Epithelial cell of proximal tubule (primary cell): ENCODE measurements around the gene CDK17. TPM values are rescaled to one million over a fixed set of nuclear protein-coding genes. Genes with fewer than 3 reads are reported as not detected.
"Not testable (repeated sequence)": the region's sequence is repeated elsewhere in the genome, so short reads cannot be mapped to it uniquely, and the experiment has no call there.

Experiments
- DNase-seq: peaks from one replicate; pipeline ENCODE4 v3.0.0-alpha.2; 2011; ENCODE audit warnings: low read depth
- H3K4me3 ChIP-seq: 2 replicates; pipeline ENCODE4 v1.5.1; 2011; ENCODE audit warnings: low read depth, mild to moderate bottlenecking, low read length
- total RNA-seq: library from RNA; depleted of rRNA; stranded (reverse); fragments of >200 nt; gene quantifications from 2 replicates; pipeline ENCODE4 v1.2.3, GENCODE V29; 2015
- TF ChIP-seq, protein P1 (sequence below): conservative IDR thresholded peaks from 2 replicates; pipeline ENCODE4 v1.5.1; 2012; ENCODE audit warnings: low read depth, mild to moderate bottlenecking, low read length

Gene CDK17
- total RNA-seq, 1 donor from 2014 or later: 22.0 TPM

DNA sequence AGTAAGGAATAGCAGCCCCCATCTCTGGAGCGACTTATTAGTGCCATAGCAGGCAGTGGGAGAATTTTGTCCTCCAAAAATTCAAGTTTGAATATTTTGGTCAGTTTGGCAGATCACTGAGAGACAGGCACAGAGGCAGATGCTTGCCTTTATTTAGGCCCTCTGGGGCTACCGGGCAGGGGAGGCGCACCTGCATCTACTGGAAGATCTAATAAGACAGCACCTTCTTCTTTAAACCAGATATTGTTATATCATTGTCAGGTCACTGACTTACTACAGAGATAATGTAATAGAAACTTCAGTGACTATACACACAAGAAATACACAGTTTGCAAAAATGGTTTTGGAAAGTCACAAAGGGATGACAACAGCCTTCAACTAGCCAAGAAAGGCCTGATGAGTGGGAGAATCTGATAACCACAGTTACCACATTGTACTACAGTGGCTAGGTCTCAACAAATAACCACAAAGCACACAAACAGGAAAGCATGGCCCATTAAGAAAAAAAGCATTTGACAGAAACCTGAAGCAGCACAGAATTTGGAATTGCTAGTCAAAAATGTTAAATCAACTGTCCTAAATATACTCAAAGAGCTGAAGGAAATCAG lies 56.8 kb downstream of the CDK17 start:
- H3K4me3 ChIP-seq: no peak overlapping the region
- no peak for DNase-seq
- TF ChIP-seq, protein P1, sequence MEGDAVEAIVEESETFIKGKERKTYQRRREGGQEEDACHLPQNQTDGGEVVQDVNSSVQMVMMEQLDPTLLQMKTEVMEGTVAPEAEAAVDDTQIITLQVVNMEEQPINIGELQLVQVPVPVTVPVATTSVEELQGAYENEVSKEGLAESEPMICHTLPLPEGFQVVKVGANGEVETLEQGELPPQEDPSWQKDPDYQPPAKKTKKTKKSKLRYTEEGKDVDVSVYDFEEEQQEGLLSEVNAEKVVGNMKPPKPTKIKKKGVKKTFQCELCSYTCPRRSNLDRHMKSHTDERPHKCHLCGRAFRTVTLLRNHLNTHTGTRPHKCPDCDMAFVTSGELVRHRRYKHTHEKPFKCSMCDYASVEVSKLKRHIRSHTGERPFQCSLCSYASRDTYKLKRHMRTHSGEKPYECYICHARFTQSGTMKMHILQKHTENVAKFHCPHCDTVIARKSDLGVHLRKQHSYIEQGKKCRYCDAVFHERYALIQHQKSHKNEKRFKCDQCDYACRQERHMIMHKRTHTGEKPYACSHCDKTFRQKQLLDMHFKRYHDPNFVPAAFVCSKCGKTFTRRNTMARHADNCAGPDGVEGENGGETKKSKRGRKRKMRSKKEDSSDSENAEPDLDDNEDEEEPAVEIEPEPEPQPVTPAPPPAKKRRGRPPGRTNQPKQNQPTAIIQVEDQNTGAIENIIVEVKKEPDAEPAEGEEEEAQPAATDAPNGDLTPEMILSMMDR: no peak

DNA sequence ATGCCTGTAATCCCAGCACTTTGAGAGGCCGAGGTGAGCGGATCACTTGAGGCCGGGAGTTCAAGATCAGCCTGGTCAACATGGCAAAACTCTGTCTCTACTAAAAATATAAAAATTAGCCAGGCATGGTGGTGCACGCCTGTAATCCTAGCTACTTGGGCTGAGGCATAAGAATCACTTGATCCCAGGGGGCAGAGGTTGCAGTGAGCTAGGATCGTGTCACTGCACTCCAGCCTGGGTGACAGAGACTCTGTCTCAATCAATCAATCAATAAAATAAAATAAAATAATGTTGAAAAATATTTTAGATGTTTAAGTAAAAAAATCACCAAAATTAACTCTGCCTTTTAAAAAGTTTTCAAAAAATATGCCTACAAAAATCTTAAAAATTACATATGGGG lies 60.6 kb downstream of the CDK17 start:
- DNase-seq, H3K4me3 ChIP-seq: not testable (repeated sequence)

DNA sequence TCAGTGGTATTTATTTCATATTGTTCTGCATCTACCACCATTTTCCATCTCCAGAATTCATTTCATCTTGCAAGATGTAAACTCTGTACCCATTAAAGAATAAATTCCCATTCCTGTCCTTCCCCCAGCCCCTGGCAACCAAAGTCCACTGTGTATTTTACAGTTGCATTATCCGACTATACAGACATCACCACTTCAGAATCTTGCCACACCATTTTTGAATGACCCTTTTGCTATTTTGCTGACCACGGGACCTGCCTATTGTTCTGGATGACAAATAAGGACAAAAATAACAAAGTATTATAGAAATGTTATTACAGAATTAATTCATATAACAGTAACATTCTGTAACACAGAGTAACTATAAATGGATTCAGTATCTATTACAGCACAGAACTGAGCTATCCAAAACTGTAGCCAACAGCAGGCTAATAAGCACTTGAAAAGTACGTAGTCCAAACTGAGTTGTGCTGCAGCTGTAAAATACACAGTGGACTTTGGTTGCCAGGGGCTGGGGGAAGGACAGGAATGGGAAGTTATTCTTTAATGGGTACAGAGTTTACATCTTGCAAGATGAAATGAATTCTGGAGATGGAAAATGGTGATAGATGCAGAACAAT lies 61.3 kb downstream of the CDK17 start:
- DNase-seq: no peak
- H3K4me3 ChIP-seq: no peak overlapping the region
- TF ChIP-seq, protein P1: no peak

DNA sequence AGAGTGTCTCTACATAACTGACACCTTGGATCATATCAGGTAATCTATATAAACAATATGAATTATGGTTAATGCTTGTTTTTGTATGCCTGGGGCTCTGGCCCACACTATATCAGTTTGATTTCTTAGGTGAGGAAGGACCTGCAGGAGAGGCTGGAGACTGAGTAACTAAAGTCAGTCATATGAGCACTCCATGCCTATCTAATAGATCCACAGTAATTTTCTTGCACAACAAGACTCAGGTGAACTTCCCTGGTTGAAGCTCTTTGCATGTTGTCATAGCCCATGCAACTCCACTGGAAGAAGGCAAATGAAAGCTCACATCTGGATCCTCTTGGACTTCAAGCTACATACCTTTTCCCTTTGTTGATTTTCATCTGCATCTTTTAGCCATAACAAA lies 62.3 kb downstream of the CDK17 start:
- DNase-seq: no peak
- TF ChIP-seq, protein P1: no peak
- no peak overlapping the region for H3K4me3 ChIP-seq

DNA sequence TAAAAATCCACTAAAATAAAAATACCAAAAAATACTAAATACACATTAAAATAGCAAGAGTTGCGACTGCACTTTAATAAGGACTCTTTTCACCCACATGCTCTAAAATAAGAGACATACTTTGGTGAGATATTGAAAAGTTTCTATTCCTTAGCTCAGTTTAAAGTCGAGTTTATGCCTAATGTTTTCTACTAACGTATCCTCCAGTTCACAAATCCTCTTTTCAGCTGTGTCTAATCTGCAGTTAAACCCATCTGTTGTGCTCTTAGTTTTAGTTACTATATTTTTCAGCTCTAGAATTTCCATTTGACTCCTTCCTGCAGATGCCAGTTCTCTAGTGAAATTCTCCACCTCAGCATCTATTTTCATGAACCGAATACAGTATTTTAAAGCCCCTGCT lies 63.8 kb downstream of the CDK17 start:
- DNase-seq: no peak
- no peak overlapping the region for H3K4me3 ChIP-seq
- TF ChIP-seq, protein P1: no peak

DNA sequence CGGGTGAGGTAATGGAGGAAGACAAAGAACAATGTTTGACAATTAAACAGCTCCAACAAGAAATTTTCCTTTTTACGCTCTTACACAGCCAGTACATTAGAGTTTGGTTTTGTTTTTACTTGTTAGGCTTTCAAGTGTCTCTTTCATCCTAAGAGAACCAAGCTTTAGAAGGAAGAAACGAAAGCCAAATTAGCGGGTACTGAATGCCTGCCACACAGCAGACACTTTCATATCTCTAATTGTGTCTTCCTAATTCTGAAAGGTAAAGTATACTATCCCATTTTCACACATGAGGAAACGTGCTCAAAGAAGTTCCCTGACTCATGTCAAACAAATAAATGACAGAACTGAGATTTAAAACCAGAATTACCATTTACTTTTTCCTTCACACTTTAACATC lies 65.0 kb downstream of the CDK17 start:
- TF ChIP-seq, protein P1: no peak
- no peak for DNase-seq
- no peak overlapping the region for H3K4me3 ChIP-seq

DNA sequence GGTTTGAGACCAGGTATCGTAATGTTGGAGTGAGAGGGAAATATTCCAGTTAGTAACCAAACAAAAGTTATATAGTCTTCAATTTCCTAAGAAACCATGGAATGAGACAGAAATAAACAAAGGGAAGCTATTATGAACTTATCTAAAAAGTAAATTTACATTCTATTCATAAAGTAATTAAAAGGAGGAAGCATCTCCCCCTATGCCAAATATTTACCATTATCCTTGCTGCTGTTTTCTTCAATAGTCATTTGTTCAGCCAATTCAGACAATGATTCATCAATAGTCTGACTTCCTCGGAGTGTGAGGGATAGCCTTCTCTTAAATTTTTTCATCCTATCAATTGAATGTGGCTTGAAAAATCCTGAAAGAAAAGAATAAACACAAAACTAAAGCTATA lies 65.7 kb downstream of the CDK17 start:
- TF ChIP-seq, protein P1: no peak
- no peak for DNase-seq
- H3K4me3 ChIP-seq: no peak overlapping the region
